H9 (cell line): ENCODE measurements around the gene PCDHGA6. TPM values are rescaled to one million over a fixed set of nuclear protein-coding genes. Genes with fewer than 3 reads are reported as not detected.

ENCODE experiments used
- DNase-seq: peaks from one replicate; pipeline ENCODE4 v3.0.0-alpha.2; 2017
- H2AFZ ChIP-seq: one replicate; pipeline ENCODE4 v1.6.1; 2013; ENCODE audit warnings: mild to moderate bottlenecking, low read length, control low read depth, moderate library complexity
- H2AK5ac ChIP-seq: 2 replicates; pipeline ENCODE4 v1.6.1; 2013; ENCODE audit warnings: low read length, control low read depth, mixed read lengths; ENCODE audit not compliant: insufficient read length
- H2BK120ac ChIP-seq: one replicate; pipeline ENCODE4 v1.6.1; 2013; ENCODE audit warnings: low read depth, mild to moderate bottlenecking, low read length, control low read depth, inconsistent platforms; ENCODE audit not compliant: poor library complexity, severe bottlenecking
- H2BK12ac ChIP-seq: 2 replicates; pipeline ENCODE4 v1.6.1; 2013; ENCODE audit warnings: low read length, control low read depth, mixed read lengths, low read depth; ENCODE audit not compliant: insufficient read length
- H2BK15ac ChIP-seq: 2 replicates; pipeline ENCODE4 v1.6.1; 2013; ENCODE audit warnings: low read depth, low read length, control low read depth
- H2BK20ac ChIP-seq: one replicate; pipeline ENCODE4 v1.6.1; 2013; ENCODE audit warnings: low read depth, mild to moderate bottlenecking, low read length, control low read depth, inconsistent platforms; ENCODE audit not compliant: poor library complexity, severe bottlenecking
- H2BK5ac ChIP-seq: 2 replicates; pipeline ENCODE4 v1.6.1; 2013; ENCODE audit warnings: low read length, control low read depth, mixed read lengths; ENCODE audit not compliant: insufficient read length
- H3K14ac ChIP-seq: 2 replicates; pipeline ENCODE4 v1.6.1; 2013; ENCODE audit warnings: low read length, control low read depth; ENCODE audit not compliant: insufficient read depth
- H3K18ac ChIP-seq: 2 replicates; pipeline ENCODE4 v1.6.1; 2013; ENCODE audit warnings: low read depth, mild to moderate bottlenecking, mixed read lengths, low read length, control low read depth; ENCODE audit not compliant: insufficient read length
- H3K23ac ChIP-seq: 2 replicates; pipeline ENCODE4 v1.6.1; 2013; ENCODE audit warnings: low read length, control low read depth, mixed read lengths, low read depth; ENCODE audit not compliant: insufficient read length
- H3K23me2 ChIP-seq: 2 replicates; pipeline ENCODE4 v1.6.1; 2013; ENCODE audit warnings: low read depth, mild to moderate bottlenecking, mixed read lengths, low read length, control low read depth; ENCODE audit not compliant: insufficient read length, poor library complexity, severe bottlenecking
- H3K27ac ChIP-seq: 2 replicates; pipeline ENCODE4 v1.5.1; 2013; ENCODE audit warnings: low read length, control low read depth, mixed read lengths, low read depth; ENCODE audit not compliant: insufficient read length
- H3K27me3 ChIP-seq: 2 replicates; pipeline ENCODE4 v1.6.1; 2013; ENCODE audit warnings: low read length, control low read depth, inconsistent platforms; ENCODE audit not compliant: insufficient read depth
- H3K4ac ChIP-seq: 2 replicates; pipeline ENCODE4 v1.6.1; 2013; ENCODE audit warnings: low read depth, mild to moderate bottlenecking, control low read depth, inconsistent platforms, low read length, moderate library complexity
- H3K4me1 ChIP-seq: 2 replicates; pipeline ENCODE4 v1.6.1; 2013; ENCODE audit warnings: low read length, control low read depth, inconsistent platforms; ENCODE audit not compliant: insufficient read depth
- H3K4me2 ChIP-seq: 2 replicates; pipeline ENCODE4 v1.6.1; 2013; ENCODE audit warnings: low read length, control low read depth, mixed read lengths; ENCODE audit not compliant: insufficient read length, insufficient read depth
- H3K56ac ChIP-seq: 2 replicates; pipeline ENCODE4 v1.6.1; 2013; ENCODE audit warnings: low read depth, mild to moderate bottlenecking, mixed read lengths, low read length, control low read depth; ENCODE audit not compliant: insufficient read length
- H3K79me1 ChIP-seq: 2 replicates; pipeline ENCODE4 v1.6.1; 2013; ENCODE audit warnings: low read depth, mild to moderate bottlenecking, moderate library complexity, low read length, control low read depth, inconsistent platforms; ENCODE audit not compliant: insufficient read depth, poor library complexity, severe bottlenecking
- H3K79me2 ChIP-seq: 2 replicates; pipeline ENCODE4 v1.6.1; 2013; ENCODE audit warnings: low read length, control low read depth, inconsistent platforms; ENCODE audit not compliant: insufficient read depth
- H3K9ac ChIP-seq: 2 replicates; pipeline ENCODE4 v1.6.1; 2013; ENCODE audit warnings: low read length, control low read depth, mixed read lengths; ENCODE audit not compliant: insufficient read length; ENCODE audit errors: extremely low read depth
- H3K9me3 ChIP-seq: one replicate; pipeline ENCODE4 v1.6.1; 2013; ENCODE audit warnings: low read depth, low read length, inconsistent platforms; ENCODE audit not compliant: control insufficient read depth
- H3T11ph ChIP-seq: one replicate; pipeline ENCODE4 v1.6.1; 2013; ENCODE audit warnings: mild to moderate bottlenecking, low read length, control low read depth, inconsistent platforms
- H4K20me1 ChIP-seq: one replicate; pipeline ENCODE4 v1.6.1; 2013; ENCODE audit not compliant: control insufficient read depth, insufficient read length, insufficient read depth
- H4K5ac ChIP-seq: 2 replicates; pipeline ENCODE4 v1.6.1; 2013; ENCODE audit warnings: low read depth, mild to moderate bottlenecking, mixed read lengths, low read length, control low read depth; ENCODE audit not compliant: insufficient read length
- H4K8ac ChIP-seq: replicated peaks from 2 replicates; pipeline ENCODE4 v1.6.1; 2013; ENCODE audit warnings: low read length, control low read depth, mixed read lengths, low read depth; ENCODE audit not compliant: insufficient read length
- H4K91ac ChIP-seq: 2 replicates; pipeline ENCODE4 v1.6.1; 2013; ENCODE audit warnings: low read depth, mild to moderate bottlenecking, moderate library complexity, mixed read lengths, low read length, control low read depth; ENCODE audit not compliant: insufficient read length
- H3K27ac Mint-ChIP-seq, 3 experiments: 2 replicates in 2 of 3; 3 replicates in 1 of 3; pipeline ENCODE4 v1.8.0; 2020 to 2021; ENCODE audit warnings: mixed read lengths in 3 of 3, mild to moderate bottlenecking in 1 of 3, moderate library complexity in 1 of 3
- H3K27me3 Mint-ChIP-seq: 2 replicates; pipeline ENCODE4 v1.8.0; 2021; ENCODE audit warnings: low read depth, mild to moderate bottlenecking, moderate library complexity, mixed read lengths
- H3K36me3 Mint-ChIP-seq, 3 experiments: 2 replicates in 2 of 3; 3 replicates in 1 of 3; pipeline ENCODE4 v1.8.0; 2020 to 2021; ENCODE audit warnings: low read depth in 3 of 3, mixed read lengths in 3 of 3; ENCODE audit not compliant: insufficient read depth in 1 of 3
- H3K4me1 Mint-ChIP-seq, 2 experiments: 2 replicates each; pipeline ENCODE4 v1.8.0; 2020; ENCODE audit warnings: mixed read lengths in 2 of 2
- H3K4me3 Mint-ChIP-seq, 2 experiments: 2 replicates in 1 of 2; 3 replicates in 1 of 2; pipeline ENCODE4 v1.8.0; 2020 to 2021; ENCODE audit warnings: mild to moderate bottlenecking in 2 of 2, mixed read lengths in 2 of 2, moderate library complexity in 1 of 2
- H3K9me3 Mint-ChIP-seq, 2 experiments: 2 replicates in 1 of 2; 3 replicates in 1 of 2; pipeline ENCODE4 v1.8.0; 2020; ENCODE audit warnings: mild to moderate bottlenecking in 2 of 2, mixed read lengths in 2 of 2, moderate library complexity in 1 of 2
- WGBS: extraction: QIAGEN DNeasy Blood & Tissue Kit; methylation state at CpG from one replicate; pipeline ENCODE4 v1.1.7; 2013; ENCODE audit warnings: missing lambda C conversion rate, low lambda C conversion rate, mixed read lengths; ENCODE audit not compliant: insufficient read length; ENCODE audit errors: extremely low coverage; 5-methylcytosine and 5-hydroxymethylcytosine counted together
- total RNA-seq: library from RNA; stranded (reverse); gene quantifications from 2 replicates; pipeline ENCODE4 v1.2.1, GENCODE V29; 2021
- TF ChIP-seq, protein P1 (sequence below): fragments of 200-600 bp; sonication (generic); conservative IDR thresholded peaks from 3 replicates; pipeline ENCODE4 v1.8.0; 2021; ENCODE audit warnings: antibody characterized with exemption, mild to moderate bottlenecking

PCDHGA6 gene
- total RNA-seq, 1 experiment from 2014 or later: 1.7 TPM

DNA sequence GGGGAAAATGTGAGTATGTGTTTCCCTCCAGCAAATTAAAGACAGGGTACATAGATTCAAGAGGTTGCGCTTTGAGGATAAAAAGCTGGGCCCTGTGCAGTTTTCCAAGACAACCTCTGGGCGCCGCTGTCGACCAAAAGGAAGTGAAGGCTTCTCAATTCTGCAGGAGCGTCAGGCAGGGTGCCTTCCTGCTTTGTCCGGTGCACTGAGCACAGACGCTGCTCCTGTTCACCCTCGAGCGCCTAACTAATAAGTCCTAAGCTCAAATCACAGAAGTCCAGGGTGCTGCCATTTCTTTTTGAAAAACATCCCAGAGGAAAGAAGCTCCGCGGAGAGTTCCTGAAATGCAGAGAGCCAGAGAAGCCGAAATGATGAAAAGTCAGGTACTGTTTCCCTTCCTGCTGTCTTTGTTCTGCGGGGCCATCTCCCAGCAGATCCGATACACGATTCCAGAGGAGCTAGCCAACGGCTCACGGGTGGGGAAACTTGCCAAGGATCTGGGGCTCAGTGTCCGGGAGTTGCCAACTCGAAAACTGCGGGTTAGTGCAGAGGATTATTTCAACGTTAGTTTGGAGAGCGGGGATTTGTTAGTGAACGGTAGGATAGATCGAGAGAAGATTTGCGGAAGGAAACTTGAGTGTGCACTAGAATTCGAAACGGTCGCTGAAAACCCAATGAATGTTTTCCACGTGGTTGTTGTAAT lies 23.6 kb upstream of the PCDHGA6 start, which contains the start of gene PCDHGB1:
Gene PCDHGB1 (plus strand): TSS at position 183 of the 703 bp plus-strand sequence. CDS start 162 bp downstream, at position 345.
- 100% methylated on average over 6 of the region's 29 CpGs for WGBS
- peak; percentile 87 for DNase-seq
- Histone ChIP-seq H2BK15ac (no peak within 1 kb of the TSS), H3K23me2 (peaks cover 4% of the 10 kb centered on the region), H3K27ac (no peak within 1 kb of the TSS), H3K14ac (peak within 1 kb of the TSS; percentile 81; the same call in 1 of the 2 replicates), H3K4me1 (no peaks in the 10 kb centered on the region), H3K9ac (no peak within 1 kb of the TSS), H2BK5ac (no peak within 1 kb of the TSS), H3K79me1 (no peaks in the 10 kb centered on the region), H3K79me2 (no peaks in the 10 kb centered on the region), H3K4ac (no peak within 1 kb of the TSS), H2AFZ (peak within 1 kb of the TSS; percentile 92), H3K23ac (no peak within 1 kb of the TSS), H4K8ac (no peak within 1 kb of the TSS), H3K56ac (no peak within 1 kb of the TSS), H3K27me3 (no peaks in the 10 kb centered on the region), H2AK5ac (no peak within 1 kb of the TSS), H3T11ph (no peak within 1 kb of the TSS), H4K5ac (no peak within 1 kb of the TSS), H3K9me3 (peaks cover 16% of the 10 kb centered on the region), H2BK120ac (no peak within 1 kb of the TSS), H3K4me2 (peak within 1 kb of the TSS; percentile 32), H2BK12ac (no peak within 1 kb of the TSS), H3K18ac (peak within 1 kb of the TSS; percentile 51), H2BK20ac (no peak within 1 kb of the TSS), H4K20me1 (no peaks in the 10 kb centered on the region), H4K91ac (no peak within 1 kb of the TSS)
- H3K27ac Mint-ChIP-seq: peak within 1 kb of the TSS in 2 of 3 experiments; percentile 56 to 57; a peak in 2 of 7 replicates
- TF ChIP-seq, protein P1, sequence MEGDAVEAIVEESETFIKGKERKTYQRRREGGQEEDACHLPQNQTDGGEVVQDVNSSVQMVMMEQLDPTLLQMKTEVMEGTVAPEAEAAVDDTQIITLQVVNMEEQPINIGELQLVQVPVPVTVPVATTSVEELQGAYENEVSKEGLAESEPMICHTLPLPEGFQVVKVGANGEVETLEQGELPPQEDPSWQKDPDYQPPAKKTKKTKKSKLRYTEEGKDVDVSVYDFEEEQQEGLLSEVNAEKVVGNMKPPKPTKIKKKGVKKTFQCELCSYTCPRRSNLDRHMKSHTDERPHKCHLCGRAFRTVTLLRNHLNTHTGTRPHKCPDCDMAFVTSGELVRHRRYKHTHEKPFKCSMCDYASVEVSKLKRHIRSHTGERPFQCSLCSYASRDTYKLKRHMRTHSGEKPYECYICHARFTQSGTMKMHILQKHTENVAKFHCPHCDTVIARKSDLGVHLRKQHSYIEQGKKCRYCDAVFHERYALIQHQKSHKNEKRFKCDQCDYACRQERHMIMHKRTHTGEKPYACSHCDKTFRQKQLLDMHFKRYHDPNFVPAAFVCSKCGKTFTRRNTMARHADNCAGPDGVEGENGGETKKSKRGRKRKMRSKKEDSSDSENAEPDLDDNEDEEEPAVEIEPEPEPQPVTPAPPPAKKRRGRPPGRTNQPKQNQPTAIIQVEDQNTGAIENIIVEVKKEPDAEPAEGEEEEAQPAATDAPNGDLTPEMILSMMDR: peak; percentile 83
- peaks cover 5% of the 10 kb centered on the region for H3K27me3 Mint-ChIP-seq
- H3K4me3 Mint-ChIP-seq: peak within 1 kb of the TSS in 1 of 2 experiments; percentile 72; a peak in 3 of 5 replicates
- H3K4me1 Mint-ChIP-seq: peaks cover 6% of the 10 kb centered on the region in 2 experiments
- peaks cover 14 to 60% (median 33%) of the 10 kb centered on the region in 3 experiments for H3K36me3 Mint-ChIP-seq
- H3K9me3 Mint-ChIP-seq: peaks cover 56 to 59% of the 10 kb centered on the region in 2 experiments
